Measurements from ENCODE around the gene ZDHHC8.

DNA sequence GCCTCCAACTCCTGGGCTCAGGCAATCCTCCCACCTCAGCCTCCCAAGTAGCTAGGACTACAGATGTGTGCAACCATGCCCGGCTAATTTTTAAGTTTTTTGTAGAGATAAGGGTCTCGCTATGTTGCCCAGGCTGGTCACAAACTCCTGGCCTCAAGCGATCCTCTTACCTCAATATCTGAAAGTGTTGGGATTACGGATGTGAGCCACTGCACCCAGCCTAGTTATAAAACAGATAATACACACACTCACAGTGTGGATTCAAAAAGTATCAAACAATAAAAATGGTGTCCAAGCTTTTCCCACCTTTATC lies 19.6 kb downstream of the ZDHHC8 start:
- TF ChIP-seq POLR2A (IDR thresholded peaks at IDR 0.05) (no peak), POLR2AphosphoS5 (IDR thresholded peaks at IDR 0.05; ENCODE audit: insufficient read depth in 1 of 2, low read depth in 1 of 2) (no peak)
- TF ChIP-seq, protein P1, sequence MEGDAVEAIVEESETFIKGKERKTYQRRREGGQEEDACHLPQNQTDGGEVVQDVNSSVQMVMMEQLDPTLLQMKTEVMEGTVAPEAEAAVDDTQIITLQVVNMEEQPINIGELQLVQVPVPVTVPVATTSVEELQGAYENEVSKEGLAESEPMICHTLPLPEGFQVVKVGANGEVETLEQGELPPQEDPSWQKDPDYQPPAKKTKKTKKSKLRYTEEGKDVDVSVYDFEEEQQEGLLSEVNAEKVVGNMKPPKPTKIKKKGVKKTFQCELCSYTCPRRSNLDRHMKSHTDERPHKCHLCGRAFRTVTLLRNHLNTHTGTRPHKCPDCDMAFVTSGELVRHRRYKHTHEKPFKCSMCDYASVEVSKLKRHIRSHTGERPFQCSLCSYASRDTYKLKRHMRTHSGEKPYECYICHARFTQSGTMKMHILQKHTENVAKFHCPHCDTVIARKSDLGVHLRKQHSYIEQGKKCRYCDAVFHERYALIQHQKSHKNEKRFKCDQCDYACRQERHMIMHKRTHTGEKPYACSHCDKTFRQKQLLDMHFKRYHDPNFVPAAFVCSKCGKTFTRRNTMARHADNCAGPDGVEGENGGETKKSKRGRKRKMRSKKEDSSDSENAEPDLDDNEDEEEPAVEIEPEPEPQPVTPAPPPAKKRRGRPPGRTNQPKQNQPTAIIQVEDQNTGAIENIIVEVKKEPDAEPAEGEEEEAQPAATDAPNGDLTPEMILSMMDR (IDR thresholded peaks at IDR 0.05), result no peak

Measured in vagina (tissue), 2 donors.